ENCODE data around the gene SLC6A9.

Gene SLC6A9

GRCh38 chr1:44044071-44044801, 13.0 kb upstream of the SLC6A9 start:
- peaks cover 35% of the 10 kb centered on the region for H3K27me3 Mint-ChIP-seq
- H3K9me3 Mint-ChIP-seq = no peaks in the 10 kb centered on the region
- DNase-seq (ENCODE audit: low spot score in 2 of 2) (no peak), ATAC-seq (replicated peaks; ENCODE audit: extremely low read depth, poor library complexity, severe bottlenecking) (no peak)
- no peak overlapping the region for H3K4me3 Mint-ChIP-seq
- no peak overlapping the region for H3K27ac Mint-ChIP-seq (ENCODE audit: low read depth)
- H3K4me1 Mint-ChIP-seq = peaks cover 8% of the 10 kb centered on the region
- H3K36me3 Mint-ChIP-seq (ENCODE audit: insufficient read depth) = no peaks in the 10 kb centered on the region

- no peaks in the 10 kb centered on the region for H3K9me3 Mint-ChIP-seq
- peaks cover 29% of the 10 kb centered on the region for H3K27me3 Mint-ChIP-seq
- no peak overlapping the region for H3K27ac Mint-ChIP-seq (ENCODE audit: low read depth)
- H3K4me3 Mint-ChIP-seq = no peak overlapping the region
- no peak for ATAC-seq (replicated peaks; ENCODE audit: extremely low read depth, poor library complexity, severe bottlenecking)
- no peak for DNase-seq (ENCODE audit: low spot score in 2 of 2)
- peaks cover 8% of the 10 kb centered on the region for H3K4me1 Mint-ChIP-seq
- no peaks in the 10 kb centered on the region for H3K36me3 Mint-ChIP-seq (ENCODE audit: insufficient read depth)
Measured at GRCh38 chr1:44043176-44044070, 12.2 kb upstream of the SLC6A9 start.

GRCh38 chr1:44040846-44041245, 9.6 kb upstream of the SLC6A9 start:
- no peak overlapping the region for H3K27ac Mint-ChIP-seq (ENCODE audit: low read depth)
- H3K4me1 Mint-ChIP-seq = peaks cover 5% of the 10 kb centered on the region
- H3K4me3 Mint-ChIP-seq = no peak overlapping the region
- no peaks in the 10 kb centered on the region for H3K36me3 Mint-ChIP-seq (ENCODE audit: insufficient read depth)
- ATAC-seq (replicated peaks; ENCODE audit: extremely low read depth, poor library complexity, severe bottlenecking) = no peak
- peaks cover 16% of the 10 kb centered on the region for H3K27me3 Mint-ChIP-seq
- no peak for DNase-seq (ENCODE audit: low spot score in 2 of 2)
- H3K9me3 Mint-ChIP-seq = no peaks in the 10 kb centered on the region

GRCh38 chr1:44040418-44040817, 9.2 kb upstream of the SLC6A9 start:
- H3K4me3 Mint-ChIP-seq = no peak overlapping the region
- peaks cover 16% of the 10 kb centered on the region for H3K27me3 Mint-ChIP-seq
- H3K27ac Mint-ChIP-seq (ENCODE audit: low read depth) = no peak overlapping the region
- H3K4me1 Mint-ChIP-seq = peaks cover 5% of the 10 kb centered on the region
- H3K9me3 Mint-ChIP-seq = no peaks in the 10 kb centered on the region
- no peaks in the 10 kb centered on the region for H3K36me3 Mint-ChIP-seq (ENCODE audit: insufficient read depth)
- ATAC-seq (replicated peaks; ENCODE audit: extremely low read depth, poor library complexity, severe bottlenecking) (no peak), DNase-seq (ENCODE audit: low spot score in 2 of 2) (no peak)

GRCh38 chr1:44038876-44039657, 7.8 kb upstream of the SLC6A9 start:
- no peak overlapping the region for H3K4me3 Mint-ChIP-seq

DNA sequence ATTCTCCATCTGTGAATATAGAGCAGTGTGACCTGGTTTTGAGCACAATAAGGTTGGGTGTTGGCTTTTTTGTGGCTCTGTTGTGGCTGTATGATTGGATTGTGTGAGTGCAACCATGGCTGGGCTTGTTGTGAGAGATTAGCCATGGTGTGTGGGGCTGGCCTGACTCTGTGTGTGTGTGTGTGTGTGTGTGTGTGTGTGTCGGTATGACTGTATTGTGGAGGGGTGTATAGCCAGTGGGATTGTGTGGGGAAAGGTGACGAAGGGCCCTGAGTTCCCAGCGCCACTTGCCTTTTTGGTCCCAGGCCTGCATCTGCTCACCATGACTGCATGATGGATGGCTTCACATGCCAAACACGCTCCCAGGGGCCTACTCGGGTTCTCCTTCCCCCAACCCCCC, 5.9 kb upstream of the SLC6A9 start:
- Mint-ChIP-seq H3K4me3 (no peak overlapping the region), H3K27me3 (no peaks in the 10 kb centered on the region), H3K4me1 (peaks cover 5% of the 10 kb centered on the region), H3K27ac (ENCODE audit: low read depth) (no peak overlapping the region), H3K36me3 (ENCODE audit: insufficient read depth) (no peaks in the 10 kb centered on the region), H3K9me3 (no peaks in the 10 kb centered on the region)
- no peak for DNase-seq (ENCODE audit: low spot score in 2 of 2)
- no peak for ATAC-seq (replicated peaks; ENCODE audit: extremely low read depth, poor library complexity, severe bottlenecking)

More at GRCh38 chr1:44038876-44039657, 7.8 kb upstream of the SLC6A9 start:
- Mint-ChIP-seq H3K27me3 (peaks cover 12% of the 10 kb centered on the region), H3K27ac (ENCODE audit: low read depth) (no peak overlapping the region), H3K36me3 (ENCODE audit: insufficient read depth) (no peaks in the 10 kb centered on the region), H3K4me1 (peaks cover 5% of the 10 kb centered on the region), H3K9me3 (no peaks in the 10 kb centered on the region)
- ATAC-seq (replicated peaks; ENCODE audit: extremely low read depth, poor library complexity, severe bottlenecking) = no peak
- DNase-seq (ENCODE audit: low spot score in 2 of 2) = no peak

DNA sequence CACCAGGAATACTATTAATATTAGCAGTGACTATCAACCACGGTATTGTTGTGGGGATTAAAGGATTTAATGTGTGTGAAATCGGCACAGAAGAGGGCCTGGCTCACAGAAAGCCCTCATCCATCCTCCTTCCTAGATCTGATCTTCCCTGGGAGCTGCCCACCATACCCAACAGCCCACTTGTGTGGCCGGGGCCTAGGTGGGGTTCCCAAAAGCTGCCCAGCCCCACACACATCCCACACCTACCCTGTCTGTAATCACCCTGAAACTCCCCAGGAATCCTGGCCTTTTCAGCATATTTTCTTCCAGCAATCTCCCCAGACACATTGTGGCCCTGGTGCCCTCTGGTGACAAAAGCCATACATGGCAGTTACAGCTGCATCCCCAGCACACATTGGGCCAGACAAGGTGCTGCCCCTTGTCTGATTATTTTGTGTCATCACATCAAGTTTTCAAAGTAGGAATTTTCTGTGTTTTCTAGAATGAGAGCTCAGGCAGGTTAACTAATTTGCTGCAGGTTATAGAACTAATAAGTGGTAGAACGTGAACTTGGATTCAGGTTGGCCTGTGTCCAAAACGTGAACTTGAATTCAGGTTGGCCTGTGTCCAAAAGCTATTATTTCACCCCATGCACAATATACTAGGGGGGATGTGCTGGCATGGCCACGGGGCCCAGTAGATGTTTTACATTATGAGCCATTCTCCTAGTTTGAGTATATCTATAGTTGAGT, 5.3 kb upstream of the SLC6A9 start:
- Mint-ChIP-seq H3K4me1 (peaks cover 5% of the 10 kb centered on the region), H3K36me3 (ENCODE audit: insufficient read depth) (peaks cover 2% of the 10 kb centered on the region), H3K9me3 (no peaks in the 10 kb centered on the region), H3K27ac (ENCODE audit: low read depth) (no peak overlapping the region), H3K27me3 (no peaks in the 10 kb centered on the region), H3K4me3 (no peak overlapping the region)
- DNase-seq (ENCODE audit: low spot score in 2 of 2) (peak; percentile 39), ATAC-seq (replicated peaks; ENCODE audit: extremely low read depth, poor library complexity, severe bottlenecking) (no peak)

DNA sequence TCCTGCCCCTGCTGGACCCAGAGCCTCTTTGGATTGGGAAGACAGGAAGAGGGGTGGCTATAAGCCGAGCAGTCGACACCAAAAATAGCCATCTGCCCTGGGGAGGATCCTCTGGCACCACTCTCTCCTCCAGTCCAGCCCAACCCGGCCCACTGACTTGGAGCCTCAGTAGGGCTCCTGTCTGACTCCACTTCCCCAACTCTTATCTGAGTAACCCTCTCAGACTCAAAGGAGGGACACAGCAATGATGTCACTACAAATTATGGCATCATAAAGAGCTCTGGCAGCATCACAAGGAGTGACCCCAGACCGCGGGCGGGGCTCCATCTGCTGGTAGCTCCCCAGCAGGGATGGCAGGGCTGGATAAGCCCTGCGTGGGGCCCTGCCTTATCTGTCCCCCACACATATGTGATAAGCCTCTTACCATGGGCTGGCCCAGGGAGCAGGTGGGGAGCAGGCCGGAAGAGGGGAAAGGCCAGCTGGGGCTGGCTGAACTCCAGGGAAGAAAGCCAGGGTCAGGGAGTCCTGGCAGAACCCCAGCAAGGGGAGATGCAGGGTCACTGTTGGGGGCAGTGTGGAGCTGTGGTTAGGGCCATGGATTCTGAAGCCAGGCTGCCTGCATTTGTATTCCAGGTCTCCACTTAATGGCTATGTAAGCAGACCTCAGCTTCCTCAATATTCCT, 4.6 kb upstream of the SLC6A9 start:
- peaks cover 8% of the 10 kb centered on the region for H3K36me3 Mint-ChIP-seq (ENCODE audit: insufficient read depth)
- DNase-seq (ENCODE audit: low spot score in 2 of 2) (no peak), ATAC-seq (replicated peaks; ENCODE audit: extremely low read depth, poor library complexity, severe bottlenecking) (no peak)
- H3K27ac Mint-ChIP-seq (ENCODE audit: low read depth) = peak overlapping the region; percentile 65
- H3K4me1 Mint-ChIP-seq = peaks cover 5% of the 10 kb centered on the region
- no peaks in the 10 kb centered on the region for H3K27me3 Mint-ChIP-seq
- no peaks in the 10 kb centered on the region for H3K9me3 Mint-ChIP-seq
- no peak overlapping the region for H3K4me3 Mint-ChIP-seq

- no peak for DNase-seq (ENCODE audit: low spot score in 2 of 2)
- no peak for ATAC-seq (replicated peaks; ENCODE audit: extremely low read depth, poor library complexity, severe bottlenecking)
- Mint-ChIP-seq H3K36me3 (ENCODE audit: insufficient read depth) (peaks cover 8% of the 10 kb centered on the region), H3K27ac (ENCODE audit: low read depth) (peak overlapping the region; percentile 65), H3K9me3 (no peaks in the 10 kb centered on the region), H3K4me3 (no peak overlapping the region), H3K27me3 (no peaks in the 10 kb centered on the region), H3K4me1 (peaks cover 5% of the 10 kb centered on the region)
Measured at GRCh38 chr1:44034976-44035716, 3.9 kb upstream of the SLC6A9 start.

- ATAC-seq (replicated peaks; ENCODE audit: extremely low read depth, poor library complexity, severe bottlenecking) = no peak
- no peak overlapping the region for H3K27ac Mint-ChIP-seq (ENCODE audit: low read depth)
Measured at GRCh38 chr1:44034423-44034822, 3.2 kb upstream of the SLC6A9 start.

GRCh38 chr1:44033756-44034155, 2.5 kb upstream of the SLC6A9 start:
- Mint-ChIP-seq H3K9me3 (no peaks in the 10 kb centered on the region), H3K4me3 (no peak overlapping the region), H3K4me1 (peaks cover 19% of the 10 kb centered on the region), H3K27me3 (no peaks in the 10 kb centered on the region), H3K36me3 (ENCODE audit: insufficient read depth) (peaks cover 10% of the 10 kb centered on the region), H3K27ac (ENCODE audit: low read depth) (no peak overlapping the region)
- DNase-seq (ENCODE audit: low spot score in 2 of 2) = no peak
- ATAC-seq (replicated peaks; ENCODE audit: extremely low read depth, poor library complexity, severe bottlenecking) = no peak

More at GRCh38 chr1:44034423-44034822, 3.2 kb upstream of the SLC6A9 start:
- H3K9me3 Mint-ChIP-seq = no peaks in the 10 kb centered on the region
- no peak for DNase-seq (ENCODE audit: low spot score in 2 of 2)
- peaks cover 12% of the 10 kb centered on the region for H3K4me1 Mint-ChIP-seq
- H3K4me3 Mint-ChIP-seq = no peak overlapping the region
- no peaks in the 10 kb centered on the region for H3K27me3 Mint-ChIP-seq
- H3K36me3 Mint-ChIP-seq (ENCODE audit: insufficient read depth) = peaks cover 10% of the 10 kb centered on the region
